Measurements from ENCODE around the gene COQ8A. TPM values are rescaled to one million over a fixed set of nuclear protein-coding genes. Genes with fewer than 3 reads are reported as not detected.

COQ8A gene
- total RNA-seq, 4 donors from 2014 or later = 53.4 to 97.5 (median 72.7) TPM

DNA sequence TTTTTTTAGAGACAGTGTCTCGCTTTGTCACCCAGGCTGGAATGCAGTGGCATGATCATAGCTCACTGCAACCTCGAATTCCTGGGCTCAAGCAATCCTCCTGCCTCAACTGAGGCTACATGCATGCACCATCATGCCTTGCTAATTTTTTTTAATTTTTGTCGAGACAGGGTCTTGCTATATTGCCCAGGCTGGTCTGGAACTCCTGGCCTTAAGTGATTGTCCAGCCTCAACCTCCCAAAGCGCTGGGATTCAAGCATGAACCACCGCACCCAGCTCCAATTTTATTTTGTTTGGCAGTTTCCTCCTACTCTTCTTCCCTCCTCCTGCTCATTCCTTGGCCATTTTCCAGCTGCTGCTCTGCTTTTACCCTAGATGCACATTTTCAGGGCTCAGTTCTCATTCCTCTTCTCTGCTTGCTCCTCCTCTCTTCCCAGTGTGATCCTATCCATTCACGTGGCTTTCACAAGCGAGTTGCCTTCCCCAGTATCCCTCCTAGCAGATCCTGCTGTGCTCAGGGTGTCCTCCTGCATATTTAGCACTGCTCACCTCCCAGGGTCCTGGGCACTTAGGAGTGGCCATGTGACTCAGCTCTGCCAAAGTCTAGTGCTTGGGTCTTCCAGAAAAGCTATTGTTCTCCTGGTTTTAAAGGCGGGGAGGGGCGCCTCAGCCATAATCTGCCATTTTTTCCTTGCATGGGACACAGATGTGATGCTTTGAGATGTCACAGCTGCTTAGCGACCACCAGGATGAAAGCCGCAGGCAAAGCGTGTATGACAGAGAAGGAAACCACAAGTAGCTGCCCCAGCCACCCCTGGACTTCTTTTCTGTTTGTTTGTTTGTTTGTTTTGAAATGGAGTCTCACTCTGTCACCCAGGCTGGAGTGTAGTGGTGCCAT lies 36.0 kb upstream of the COQ8A start:
- DNase-seq (ENCODE audit: low spot score in 2 of 2) = peak in 1 of 2 donors; percentile 68
- intact Hi-C loops (cut with DNase I; ENCODE audit: low total_unique reads) = no loop called here
- no peak overlapping the region for H3K4me3 ChIP-seq (ENCODE audit: low read depth, poor library complexity, severe bottlenecking)
- WGBS, 2 donors = 61% methylated on average over 12 of the region's 12 CpGs
- no peak for TF ChIP-seq POLR2A (IDR thresholded peaks at IDR 0.05)
- TF ChIP-seq, protein P1, sequence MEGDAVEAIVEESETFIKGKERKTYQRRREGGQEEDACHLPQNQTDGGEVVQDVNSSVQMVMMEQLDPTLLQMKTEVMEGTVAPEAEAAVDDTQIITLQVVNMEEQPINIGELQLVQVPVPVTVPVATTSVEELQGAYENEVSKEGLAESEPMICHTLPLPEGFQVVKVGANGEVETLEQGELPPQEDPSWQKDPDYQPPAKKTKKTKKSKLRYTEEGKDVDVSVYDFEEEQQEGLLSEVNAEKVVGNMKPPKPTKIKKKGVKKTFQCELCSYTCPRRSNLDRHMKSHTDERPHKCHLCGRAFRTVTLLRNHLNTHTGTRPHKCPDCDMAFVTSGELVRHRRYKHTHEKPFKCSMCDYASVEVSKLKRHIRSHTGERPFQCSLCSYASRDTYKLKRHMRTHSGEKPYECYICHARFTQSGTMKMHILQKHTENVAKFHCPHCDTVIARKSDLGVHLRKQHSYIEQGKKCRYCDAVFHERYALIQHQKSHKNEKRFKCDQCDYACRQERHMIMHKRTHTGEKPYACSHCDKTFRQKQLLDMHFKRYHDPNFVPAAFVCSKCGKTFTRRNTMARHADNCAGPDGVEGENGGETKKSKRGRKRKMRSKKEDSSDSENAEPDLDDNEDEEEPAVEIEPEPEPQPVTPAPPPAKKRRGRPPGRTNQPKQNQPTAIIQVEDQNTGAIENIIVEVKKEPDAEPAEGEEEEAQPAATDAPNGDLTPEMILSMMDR (IDR thresholded peaks at IDR 0.05) = no peak

DNA sequence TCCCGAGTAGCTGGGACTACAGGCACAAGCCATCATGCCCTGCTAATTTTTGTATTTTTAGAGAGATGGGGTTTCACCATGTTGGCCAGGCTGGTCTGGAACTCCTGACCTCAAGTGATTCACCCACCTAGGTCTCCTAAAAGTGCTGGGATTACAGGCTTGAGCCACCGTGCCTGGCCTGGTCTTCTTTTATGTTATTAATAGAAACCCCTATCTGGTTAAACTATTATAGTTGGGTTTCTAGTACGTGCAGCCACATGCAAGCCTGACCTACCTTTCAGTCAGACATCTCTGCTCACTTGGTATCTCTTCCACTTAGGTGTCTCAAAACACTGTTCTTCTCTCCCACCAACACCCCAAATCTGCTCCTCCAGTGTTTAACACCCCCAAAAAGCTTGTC lies 35.3 kb upstream of the COQ8A start:
- 67 to 73% methylated on average over 3 of the region's 3 CpGs for WGBS, 2 donors
- DNase-seq (ENCODE audit: low spot score in 2 of 2) = no peak
- intact Hi-C loops (cut with DNase I; ENCODE audit: low total_unique reads) = no loop called here
- no peak overlapping the region for H3K4me3 ChIP-seq (ENCODE audit: low read depth, poor library complexity, severe bottlenecking)
- TF ChIP-seq, protein P1 (IDR thresholded peaks at IDR 0.05) = no peak
- no peak for TF ChIP-seq POLR2A (IDR thresholded peaks at IDR 0.05)

DNA sequence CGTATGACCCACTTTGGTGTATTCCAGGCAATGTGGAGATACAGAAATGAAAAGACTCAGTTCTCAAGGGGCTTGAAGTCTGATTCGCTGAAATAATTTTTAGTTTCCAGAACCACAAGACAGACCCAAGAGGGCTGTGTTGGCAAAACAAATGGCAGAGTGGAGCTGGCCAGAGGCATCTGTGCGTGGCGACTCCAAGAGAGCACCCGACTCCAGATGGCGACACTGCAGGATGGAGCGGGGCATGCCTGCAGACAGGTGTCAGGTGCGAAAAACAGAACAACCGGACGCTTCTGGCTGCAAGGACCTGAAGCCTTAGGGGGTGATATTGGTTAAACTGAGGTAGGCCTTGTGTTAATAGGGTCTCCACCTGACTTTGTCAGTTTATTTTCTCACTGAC lies 31.7 kb upstream of the COQ8A start:
- intact Hi-C loops (cut with DNase I; ENCODE audit: low total_unique reads) = no loop called here
- WGBS, 2 donors = 94 to 96% methylated on average over 10 of the region's 10 CpGs
- peak in 1 of 2 donors; percentile 72 for DNase-seq (ENCODE audit: low spot score in 2 of 2)
- H3K4me3 ChIP-seq (ENCODE audit: low read depth, poor library complexity, severe bottlenecking) = no peak overlapping the region
- TF ChIP-seq, protein P1 (IDR thresholded peaks at IDR 0.05) = no peak
- TF ChIP-seq POLR2A (IDR thresholded peaks at IDR 0.05) = no peak

DNA sequence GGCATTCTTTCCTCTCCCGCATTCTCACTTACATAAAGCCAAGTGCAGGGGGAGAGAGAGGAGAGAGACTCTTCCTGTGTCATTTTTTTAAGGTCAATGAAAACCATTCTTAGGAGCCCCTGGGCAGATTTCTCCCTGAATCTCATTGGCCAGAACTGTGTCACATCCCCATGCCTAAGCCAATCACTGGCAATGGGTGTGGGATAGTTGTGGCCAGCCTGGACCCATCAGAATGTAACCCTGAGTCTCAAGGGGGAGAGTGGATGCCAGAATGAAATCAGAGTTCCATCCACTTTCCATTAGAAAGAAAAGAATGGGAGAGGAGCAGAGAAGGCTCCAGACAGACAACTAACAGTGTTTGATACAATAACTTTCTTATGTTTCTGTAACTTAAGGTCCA lies 31.2 kb upstream of the COQ8A start:
- DNase-seq (ENCODE audit: low spot score in 2 of 2) = no peak
- TF ChIP-seq, protein P1 (IDR thresholded peaks at IDR 0.05) = no peak
- TF ChIP-seq POLR2A (IDR thresholded peaks at IDR 0.05) = no peak
- intact Hi-C loops (cut with DNase I; ENCODE audit: low total_unique reads) = no loop called here
- no peak overlapping the region for H3K4me3 ChIP-seq (ENCODE audit: low read depth, poor library complexity, severe bottlenecking)
- WGBS, 2 donors = 75 to 96% methylated on average over 1 of the region's 1 CpG

DNA sequence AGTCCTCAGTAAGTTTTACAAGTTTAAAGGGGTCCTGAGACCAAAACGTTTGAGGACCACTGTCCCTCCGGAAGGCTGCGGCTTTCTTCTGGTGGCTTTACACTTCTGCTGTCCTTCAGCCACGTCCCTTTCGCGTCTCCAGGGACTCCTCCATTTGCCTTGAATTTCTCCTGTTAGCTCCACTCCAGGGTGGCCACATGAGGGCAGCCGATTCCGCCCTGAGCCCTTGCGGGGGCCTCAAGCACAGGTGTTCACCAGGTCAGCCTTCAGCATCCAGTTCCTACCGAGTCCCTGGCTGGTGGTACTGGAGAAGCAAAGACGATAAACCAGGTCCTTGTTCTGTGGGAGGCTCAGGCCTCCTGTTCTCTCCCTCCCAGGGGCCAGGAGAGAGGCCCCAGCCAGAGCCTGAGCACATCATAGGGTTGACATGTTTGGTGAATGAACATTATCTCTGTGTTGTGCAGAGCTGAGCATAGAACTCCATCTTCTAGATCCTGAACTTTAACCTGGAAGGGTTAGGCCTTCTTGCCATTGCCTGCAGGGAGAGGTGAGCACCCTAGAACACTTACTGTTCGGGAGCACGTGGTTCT lies 27.4 kb upstream of the COQ8A start:
- TF ChIP-seq, protein P1 (IDR thresholded peaks at IDR 0.05) = no peak
- TF ChIP-seq POLR2A (IDR thresholded peaks at IDR 0.05) = no peak
- WGBS, 2 donors = 52 to 58% methylated on average over 13 of the region's 13 CpGs
- DNase-seq (ENCODE audit: low spot score in 2 of 2) = no peak

More for the DNA sequence above, 27.4 kb upstream of the COQ8A start:
- intact Hi-C loops (cut with DNase I; ENCODE audit: low total_unique reads) = no loop called here
- no peak overlapping the region for H3K4me3 ChIP-seq (ENCODE audit: low read depth, poor library complexity, severe bottlenecking)

Data from lower leg skin (tissue), 4 donors.